ENCODE data around the gene MT1F.
"Not testable (repeated sequence)": the region's sequence is repeated elsewhere in the genome, so short reads cannot be mapped to it uniquely, and the experiment has no call there.

The MT1F gene

DNA sequence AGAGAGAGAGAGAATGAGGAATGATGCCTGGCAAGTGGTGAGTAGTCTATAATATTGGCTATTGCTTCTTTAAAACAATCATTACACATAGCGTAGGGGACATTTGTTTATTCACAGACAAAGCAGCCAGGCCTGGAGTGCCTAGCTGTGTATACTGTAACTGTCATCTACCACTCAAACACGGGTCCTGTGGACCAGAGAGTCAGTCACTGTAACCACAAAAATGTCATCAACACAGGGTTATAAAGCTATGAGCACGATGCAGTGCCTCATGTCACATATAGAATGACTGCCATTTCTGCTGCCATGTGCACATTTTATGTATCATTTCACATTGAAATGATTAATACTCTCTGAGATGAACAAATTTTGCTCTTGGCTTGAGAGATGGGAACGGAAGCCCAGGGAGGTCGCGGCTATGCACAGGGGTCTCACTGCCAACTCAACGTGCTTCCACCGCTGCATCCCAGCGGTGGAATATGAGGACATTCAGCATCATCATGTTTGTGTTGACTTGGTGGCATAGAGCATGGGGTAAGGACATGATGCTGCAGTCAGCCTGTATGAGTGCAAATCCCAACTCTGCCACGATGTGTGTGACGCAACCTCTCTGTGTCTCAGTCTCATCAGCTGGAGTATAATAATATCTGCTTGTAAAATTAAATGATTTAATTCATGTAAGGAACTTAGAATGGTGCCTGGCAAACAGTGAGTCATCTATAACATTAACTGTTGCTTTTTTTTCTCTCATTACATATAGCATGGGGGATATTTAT, 15.2 kb downstream of the MT1F start:
- DNase-seq (ENCODE audit: low spot score) = no peak

DNA sequence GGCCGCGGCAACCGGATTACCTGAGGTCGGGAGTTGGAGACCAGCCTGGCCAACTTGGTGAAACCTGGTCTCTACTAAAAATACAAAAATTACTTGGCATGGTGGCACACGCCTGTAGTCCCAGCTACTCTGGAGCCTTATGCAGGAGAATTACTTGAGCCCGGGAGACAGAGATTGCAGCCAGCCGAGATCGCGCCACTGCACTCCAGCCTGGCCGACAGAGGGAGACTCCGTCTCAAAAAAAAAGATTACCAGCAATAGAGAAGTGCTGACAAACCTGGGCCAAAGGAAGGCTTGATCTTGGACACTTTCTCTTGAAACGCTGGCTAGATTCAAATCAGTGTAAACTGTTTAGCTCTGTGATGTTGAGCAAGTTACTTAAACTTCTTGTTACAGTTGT, 16.2 kb downstream of the MT1F start:
- DNase-seq (ENCODE audit: low spot score) = no peak

DNA sequence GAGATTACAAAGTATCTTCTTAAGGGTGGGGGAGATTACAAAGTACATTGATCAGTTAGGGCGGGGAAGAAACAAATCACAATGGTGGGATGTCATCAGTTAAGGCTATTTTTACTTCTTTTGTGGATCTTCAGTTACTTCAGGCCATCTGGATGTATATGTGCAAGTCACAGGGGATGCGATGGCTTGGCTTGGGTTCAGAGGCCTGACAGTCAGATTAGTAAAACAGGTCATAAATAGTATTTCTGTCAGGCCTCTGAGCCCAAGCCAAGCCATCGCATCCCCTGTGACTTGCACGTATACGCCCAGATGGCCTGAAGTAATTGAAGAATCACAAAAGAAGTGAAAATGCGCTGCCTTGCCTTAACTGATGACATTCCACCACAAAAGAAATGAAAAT, 16.8 kb downstream of the MT1F start:
- not testable (repeated sequence) for DNase-seq (ENCODE audit: low spot score)

DNA sequence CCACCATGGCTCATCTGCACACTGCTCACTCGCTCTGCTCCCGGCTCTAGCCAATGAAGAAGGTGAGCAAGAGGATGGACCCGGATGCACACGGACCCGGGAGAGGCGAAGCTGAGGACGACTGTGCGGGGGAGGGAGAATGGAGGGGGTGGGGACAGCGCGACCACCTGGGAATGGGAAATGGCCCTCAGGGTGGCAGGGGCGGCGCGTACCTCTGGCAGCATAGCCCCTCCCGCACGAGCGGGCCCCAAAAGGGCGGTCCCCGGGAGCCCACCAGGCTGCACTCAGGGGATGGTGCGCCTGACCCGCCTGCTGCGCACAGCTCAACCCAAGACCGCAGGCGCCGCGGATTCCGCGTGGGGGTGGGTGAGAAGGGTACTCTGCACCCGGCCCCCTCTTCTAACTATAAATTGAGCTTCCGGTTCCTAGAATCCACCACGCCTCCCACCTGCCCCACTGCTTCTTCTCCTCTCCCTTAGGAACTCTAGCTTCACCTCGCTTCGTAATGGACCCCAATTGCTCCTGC, 18.0 kb downstream of the MT1F start:
- no peak for DNase-seq (ENCODE audit: low spot score)

DNA sequence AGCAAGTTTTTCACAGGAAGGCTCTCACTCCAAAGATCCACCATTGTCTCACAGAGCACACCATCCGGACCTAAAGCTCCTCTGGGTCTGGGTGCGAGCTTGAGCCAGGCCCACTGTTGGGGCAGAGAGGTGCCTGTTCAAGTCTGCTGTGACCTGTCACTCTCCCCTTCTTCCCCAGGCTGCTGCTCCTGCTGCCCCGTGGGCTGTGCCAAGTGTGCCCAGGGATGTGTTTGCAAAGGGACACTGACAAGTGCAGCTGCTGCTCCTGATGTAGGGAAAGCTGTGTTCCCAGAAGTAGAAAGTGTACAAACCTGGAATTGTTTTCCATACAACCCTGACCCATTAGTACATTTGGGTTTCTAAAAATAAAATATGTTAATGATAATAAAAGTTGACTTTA, 19.7 kb downstream of the MT1F start:
- DNase-seq (ENCODE audit: low spot score) = no peak

DNA sequence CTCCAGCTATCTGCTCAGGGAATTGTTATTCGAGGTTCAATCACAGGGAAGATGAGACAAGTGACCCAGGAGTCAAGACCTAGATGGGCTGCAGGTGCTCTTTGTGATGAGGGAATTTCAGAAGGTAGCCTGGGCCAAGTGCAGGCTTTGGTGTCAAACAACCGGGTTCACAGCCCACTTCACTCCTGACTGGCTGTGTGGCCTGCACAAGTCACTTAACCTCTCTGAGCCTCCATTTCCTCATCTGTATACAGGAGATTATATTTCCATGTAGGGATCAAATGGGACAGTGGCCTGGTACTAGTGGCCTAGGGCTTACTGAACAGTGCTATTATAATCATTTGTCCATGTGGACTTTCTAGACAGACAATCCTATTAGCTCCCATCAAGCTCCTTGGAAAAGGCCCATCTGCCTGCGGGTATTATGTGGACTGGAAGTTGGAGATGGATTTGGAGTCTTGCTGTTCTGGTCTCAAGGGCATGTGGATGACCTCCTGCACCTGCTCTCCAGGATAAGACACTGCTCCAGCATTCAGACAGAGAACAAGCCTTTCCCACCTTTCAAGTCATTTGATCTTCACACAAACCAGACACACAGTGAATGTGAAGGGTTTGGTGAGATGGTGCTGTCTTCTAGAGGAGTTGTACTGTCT, 21.4 kb downstream of the MT1F start:
- no peak for DNase-seq (ENCODE audit: low spot score)

DNA sequence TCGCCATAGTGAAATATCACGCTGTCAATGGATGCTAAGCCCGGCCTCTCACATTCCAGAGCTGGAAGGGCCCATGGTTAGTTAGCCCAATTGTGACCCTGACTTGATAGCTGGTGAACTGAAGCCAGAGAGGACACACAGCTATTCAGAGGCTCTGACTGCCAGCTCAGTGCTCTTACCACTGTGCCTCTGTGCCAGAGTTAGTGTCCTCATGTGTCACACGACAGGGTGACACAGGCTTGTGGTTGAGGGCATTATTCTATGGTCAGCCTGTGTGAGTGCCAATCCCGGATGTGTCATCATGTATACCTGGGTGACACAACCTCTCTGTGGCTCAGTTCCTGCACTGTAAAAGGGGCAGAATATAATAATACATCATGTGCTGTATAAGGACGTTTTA, 22.1 kb downstream of the MT1F start:
- peak; percentile 42 for DNase-seq (ENCODE audit: low spot score)

DNA sequence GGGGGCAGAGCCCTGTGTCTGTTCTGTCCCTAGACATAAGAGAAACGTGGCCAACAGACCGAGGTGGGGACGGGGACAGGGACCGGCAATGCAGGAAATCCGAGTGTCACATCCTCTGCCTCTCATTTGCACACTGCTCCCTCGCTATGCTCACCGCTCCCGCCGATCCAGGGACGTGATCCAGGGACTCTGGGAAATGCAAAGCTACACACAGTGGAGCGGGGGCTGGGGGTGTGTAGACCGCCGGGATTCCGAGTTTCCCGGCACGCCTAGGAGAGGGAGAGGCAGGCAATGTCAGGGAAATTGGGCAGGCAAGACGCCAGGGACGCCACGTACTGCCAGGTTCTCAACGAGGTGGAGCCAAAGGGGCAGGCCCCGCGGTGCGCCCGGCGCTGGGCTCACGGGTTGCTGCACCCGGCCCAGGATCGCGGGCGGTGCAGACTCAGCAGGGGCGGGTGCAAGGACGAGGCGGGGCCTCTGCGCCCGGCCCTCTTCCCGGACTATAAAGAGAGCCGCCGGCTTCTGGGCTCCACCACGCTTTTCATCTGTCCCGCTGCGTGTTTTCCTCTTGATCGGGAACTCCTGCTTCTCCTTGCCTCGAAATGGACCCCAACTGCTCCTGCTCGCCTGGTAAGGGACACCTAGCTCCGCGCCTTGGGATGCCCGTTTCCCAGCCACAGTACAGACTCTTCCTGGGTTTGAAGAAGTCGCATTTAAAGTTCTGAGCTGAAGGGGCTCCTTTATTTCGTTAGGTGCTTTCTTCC, 24.4 kb downstream of the MT1F start, which contains the start of gene MT1X:
Gene MT1X, plus strand, starts transcription at position 532 of the 764 bp plus-strand sequence. Its CDS starts 71 bp downstream, at position 603.
- DNase-seq (ENCODE audit: low spot score) = peak; percentile 93

DNA sequence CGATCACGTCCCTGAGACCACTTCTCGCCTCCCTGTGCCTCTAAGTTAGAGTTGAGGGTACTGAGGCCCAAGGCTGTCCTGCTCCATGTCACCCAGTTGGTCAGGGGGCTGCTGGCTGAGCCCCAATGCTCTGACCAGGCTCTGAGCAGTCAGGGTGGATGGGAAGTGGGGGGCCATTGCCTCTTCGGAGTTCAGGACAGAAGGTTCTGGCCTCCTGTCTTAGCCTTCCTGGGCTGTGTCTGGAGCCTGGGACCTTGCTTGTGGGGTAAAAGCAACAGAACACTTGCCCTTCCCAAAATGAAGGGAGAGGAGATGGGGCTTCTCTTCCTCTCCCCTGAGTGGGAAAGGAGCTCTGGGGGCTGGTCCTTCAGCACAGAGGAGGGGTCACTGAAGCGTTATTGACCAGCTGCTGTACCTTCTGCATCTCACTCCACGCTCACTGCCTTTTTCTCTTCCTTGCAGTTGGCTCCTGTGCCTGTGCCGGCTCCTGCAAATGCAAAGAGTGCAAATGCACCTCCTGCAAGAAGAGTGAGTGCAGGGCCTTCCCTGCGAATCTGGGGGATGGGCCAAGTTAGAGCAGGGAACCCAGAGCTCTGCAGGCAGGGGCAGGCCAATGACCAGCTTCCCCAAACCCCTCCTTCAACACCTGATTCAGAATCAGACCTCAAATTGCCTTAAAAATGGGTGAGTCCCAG, 25.1 kb downstream of the MT1F start:
- DNase-seq (ENCODE audit: low spot score) = no peak

DNA sequence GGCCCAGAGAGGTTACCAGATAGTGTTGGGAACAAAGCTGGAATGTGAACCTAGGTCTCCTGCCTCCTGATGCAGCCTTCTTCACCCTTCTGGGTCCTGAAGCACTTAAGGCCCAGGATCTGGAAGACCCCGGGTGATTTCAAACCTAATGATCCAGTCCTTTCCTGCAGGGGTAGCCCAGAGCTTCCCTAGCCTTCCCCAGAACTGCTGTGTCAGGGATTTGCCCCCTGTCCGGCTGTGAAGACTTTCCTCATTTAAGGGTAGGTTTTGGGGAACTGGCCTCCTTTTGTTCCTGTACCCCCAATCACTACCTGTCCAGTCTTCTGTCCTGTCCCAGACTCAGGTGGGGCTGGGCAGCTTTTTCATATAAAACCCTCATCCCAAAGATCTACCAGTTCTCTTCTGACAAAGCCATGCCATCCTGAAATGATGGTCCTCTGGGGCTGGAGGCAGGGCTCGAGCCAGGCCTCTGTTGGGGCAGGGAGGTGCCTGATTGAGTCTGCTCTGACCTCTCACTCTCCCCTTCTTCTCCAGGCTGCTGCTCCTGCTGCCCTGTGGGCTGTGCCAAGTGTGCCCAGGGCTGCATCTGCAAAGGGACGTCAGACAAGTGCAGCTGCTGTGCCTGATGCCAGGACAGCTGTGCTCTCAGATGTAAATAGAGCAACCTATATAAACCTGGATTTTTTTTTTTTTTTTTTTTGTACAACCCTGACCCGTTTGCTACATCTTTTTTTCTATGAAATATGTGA, 25.8 kb downstream of the MT1F start:
- no peak for DNase-seq (ENCODE audit: low spot score)

DNA sequence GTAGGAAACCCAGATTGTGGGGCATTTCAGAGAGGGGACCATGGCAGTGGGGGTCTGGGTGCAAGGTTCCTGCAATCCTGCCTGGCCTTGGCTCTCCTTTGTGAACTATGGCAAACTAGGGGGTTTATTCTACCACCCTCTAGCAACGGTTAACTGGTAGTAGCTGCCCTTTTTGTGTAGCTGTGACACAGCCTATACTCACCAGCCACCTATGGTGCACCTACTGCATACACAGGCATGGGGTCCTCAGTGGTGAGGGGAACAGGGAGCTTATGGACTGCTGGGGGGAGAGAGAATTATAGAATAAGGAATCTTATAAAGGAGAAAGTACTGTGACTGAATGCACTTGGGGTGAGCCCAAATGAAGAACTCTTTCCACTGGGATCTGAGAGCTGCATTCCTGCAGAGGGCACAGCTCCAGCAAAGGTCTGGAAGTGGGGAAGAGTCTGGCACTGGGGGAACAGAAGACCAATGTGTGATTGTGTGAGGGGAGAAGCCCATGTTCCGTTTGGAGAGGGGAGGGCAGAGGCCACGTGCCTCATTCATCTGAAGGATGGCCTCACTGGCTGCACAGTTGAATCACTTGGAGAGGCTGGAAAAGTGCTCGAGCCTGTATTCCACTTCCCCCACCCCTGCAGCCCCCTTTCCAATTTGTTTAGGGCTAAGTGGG, 26.6 kb downstream of the MT1F start:
- no peak for DNase-seq (ENCODE audit: low spot score)

DNA sequence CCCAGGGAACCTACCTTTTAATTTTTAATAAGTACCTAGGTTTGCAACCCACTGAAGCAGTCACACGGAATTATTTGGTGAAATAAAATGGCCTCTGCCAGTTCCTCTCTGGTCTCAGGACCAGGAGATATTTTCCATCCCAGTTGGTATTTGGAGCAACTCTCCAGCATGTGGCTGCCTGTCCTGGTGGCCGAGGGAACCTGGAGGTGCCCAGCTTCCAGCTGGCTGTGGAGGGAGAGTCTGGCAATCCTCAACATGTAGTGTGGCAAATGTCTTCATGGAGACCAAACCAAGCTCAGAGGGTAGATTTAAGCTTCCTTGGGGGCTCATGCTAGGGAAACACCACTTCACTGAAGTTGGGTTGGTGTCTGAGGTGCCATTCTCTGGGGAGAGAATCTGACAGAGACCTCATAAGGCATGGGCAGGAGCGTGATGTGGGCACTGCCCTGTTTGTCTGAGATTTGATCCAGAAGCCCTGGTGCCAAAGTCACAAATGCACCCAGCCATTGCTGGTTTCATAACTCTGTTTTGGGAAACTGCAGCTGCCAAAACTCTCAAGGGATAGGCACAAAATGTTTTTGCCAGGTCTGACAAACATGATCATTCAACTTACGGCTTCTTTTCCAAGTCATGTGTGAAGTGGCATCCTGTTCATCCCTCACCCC, 27.3 kb downstream of the MT1F start:
- DNase-seq (ENCODE audit: low spot score) = no peak

DNA sequence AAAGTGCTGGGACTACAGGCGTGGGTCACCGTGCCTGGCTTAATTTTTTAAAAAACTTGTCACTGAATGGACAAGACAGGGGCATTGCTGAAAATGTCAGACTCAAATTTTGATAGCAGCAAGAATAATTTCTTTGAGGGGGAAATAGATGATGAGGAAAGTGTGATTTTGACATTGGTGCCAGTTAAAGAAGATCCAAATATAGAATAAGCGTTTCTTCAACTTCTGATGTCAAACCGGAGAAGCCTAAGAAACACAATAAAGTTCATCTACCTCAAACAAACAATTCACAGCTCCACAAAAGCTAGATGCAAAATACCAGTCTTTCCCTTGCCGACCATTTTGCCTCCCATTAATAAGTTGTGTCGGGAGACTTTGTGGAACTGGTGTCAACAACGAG, 29.0 kb downstream of the MT1F start:
- no peak for DNase-seq (ENCODE audit: low spot score)

DNA sequence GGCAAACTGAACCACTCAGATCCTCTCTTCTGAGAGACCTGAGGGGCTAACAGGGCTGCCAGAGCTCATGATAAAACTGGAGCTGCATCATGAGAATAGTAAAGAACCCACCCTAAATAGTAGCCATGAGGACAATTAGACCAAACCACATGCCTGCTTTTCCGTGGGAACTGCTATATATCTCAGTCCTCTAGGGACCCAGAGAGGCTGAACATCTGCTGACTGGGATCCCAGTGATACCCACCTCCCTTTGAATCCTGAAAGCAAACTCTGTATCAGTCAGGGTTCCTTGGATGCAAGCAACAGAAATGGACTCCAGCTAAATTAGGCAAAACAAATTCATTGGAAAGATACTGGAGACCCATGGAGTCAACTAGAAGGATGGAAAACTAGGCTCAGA, 31.0 kb downstream of the MT1F start:
- no peak for DNase-seq (ENCODE audit: low spot score)

DNA sequence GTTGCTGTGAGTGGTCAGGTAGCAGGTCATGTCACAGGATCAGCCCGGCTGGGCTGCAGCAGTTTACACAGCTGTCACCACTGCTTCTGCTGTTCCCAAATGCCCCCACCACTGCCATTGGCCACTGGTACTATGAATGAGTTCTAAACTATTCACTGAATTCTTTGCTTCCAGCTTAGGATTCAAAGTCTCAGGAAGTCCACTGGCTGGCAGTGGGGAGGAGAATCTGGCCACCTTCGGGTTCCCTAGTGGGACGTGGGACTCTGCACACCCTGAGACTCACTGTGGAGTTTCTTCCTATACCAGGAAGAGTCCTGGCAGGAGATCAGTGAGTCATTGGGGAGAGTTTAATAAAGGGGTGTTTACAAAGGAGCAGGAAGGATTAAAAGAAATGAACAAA, 31.4 kb downstream of the MT1F start:
- no peak for DNase-seq (ENCODE audit: low spot score)

DNA sequence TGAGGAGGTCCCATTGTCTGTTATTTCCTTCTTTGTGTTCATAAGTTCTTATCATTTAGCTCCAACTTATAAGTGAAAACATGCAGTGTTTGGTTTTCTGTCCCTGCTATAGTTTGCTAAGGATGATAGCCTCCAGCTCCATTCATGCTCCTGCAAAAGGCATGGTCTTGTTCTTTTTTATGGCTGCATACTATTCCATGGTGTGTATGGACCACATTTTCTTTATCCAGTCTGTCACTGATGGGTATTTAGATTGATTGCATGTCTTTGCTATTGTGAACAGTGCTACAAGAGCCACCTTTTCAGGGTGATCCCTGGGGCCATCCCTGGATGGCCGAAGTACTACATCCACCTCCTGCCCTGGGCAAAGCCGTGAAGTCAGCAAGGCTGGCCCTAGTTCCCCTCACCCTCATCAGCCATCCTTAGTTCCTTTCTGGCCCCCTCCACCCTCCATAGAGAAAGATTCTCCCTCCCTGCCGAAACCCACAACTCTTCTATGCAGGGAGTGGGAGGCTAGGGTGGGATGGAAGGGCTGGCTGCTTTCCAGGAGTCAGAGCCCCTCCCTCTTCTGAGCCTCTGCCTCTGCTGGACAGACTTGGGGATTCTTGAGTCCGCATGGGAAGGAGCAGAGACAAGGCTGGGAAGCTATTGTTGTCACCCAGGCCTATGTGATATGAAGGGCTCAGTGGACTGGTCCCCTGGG, 32.8 kb downstream of the MT1F start:
- no peak for DNase-seq (ENCODE audit: low spot score)

DNA sequence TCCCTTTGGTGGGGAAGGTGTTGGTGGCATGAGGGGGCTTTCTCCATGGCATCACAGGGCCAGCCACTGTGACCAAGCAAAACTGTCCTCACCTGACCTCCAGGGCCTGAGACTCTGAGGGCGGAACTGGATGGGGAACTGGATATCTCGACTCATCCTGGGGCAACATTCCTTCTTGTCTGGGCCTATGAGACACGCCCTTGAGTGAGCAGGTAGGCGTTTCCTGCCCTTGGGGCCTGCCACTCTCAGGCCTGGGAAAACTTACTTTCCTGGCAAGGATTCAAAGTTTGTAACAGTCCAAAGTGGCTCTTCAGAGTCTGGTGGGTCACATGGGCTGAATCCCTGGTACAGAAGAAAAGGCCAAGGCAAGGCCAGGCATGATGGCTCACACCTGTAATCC, 34.1 kb downstream of the MT1F start:
- peak; percentile 88 for DNase-seq (ENCODE audit: low spot score)

DNA sequence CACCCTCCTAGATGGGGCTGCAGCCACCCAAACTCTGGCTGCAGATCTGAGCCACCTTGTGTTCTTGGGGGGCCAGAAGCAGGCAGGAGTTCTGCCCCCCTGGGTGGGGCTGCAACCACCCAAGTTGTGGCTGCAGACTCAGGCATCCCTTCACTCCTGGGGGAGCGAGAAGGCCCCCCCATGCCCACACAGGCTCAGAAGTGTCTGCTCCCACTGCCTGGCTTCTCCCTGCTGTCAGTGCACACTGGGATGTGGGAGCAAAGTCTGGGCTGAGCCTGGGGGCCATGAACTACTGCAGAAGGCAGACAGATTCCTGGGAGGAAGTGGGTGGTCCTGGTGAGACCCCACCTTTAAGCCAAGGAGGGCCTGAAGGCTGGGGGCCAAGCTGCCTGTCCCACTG, 37.5 kb downstream of the MT1F start:
- no peak for DNase-seq (ENCODE audit: low spot score)

DNA sequence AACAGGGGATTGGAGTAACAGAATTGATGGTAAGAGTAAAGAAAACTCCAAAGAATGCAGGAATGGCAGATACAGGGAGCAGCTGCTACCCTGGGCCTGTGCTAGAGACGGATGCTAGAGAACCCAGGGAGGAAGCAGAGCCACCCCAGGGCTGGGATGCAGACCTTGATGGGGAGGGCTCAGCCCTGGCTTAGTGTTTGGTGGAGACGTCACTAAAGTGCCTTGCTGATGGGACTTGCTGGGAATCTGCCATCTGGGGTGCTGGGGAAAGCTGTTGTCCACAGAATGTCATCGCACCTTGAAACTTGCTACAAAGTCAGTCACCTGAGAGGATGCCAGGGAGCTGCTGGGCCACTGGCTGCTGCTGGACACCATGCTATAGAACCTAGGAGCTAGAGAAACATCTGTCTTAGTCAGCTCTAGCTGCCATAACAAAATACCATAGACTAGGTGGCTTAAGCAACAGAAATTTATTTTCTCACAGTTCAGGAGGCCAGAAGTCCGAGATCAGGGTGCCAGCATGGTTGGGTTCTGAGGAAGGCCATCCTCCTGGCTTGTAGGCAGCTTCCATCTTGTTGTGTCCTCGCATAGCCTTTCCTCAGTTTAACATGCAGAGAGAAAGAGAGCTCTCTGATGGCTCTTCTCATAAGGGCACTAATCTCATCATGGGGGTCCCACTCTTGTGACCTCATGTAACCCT, 39.8 kb downstream of the MT1F start:
- DNase-seq (ENCODE audit: low spot score) = no peak

Data from LoVo (cell line).